B cell (primary cell): ENCODE results near the gene MAPK10. TPM values are rescaled to one million over a fixed set of nuclear protein-coding genes. Genes with fewer than 3 reads are reported as not detected.

Experiments
- ATAC-seq: fragments of 200-7000 bp; cut with Tn5 transposase; one replicate; pipeline ENCODE4 v1.10.0; 2021; ENCODE audit warnings: low read depth, mild to moderate bottlenecking, moderate number of reproducible peaks, moderate library complexity
- CTCF ChIA-PET: fragments of 350-600 bp; sonication (Branson Sonifier 250); formaldehyde crosslinking; loops from one replicate; lab custom pipeline; 2021; ENCODE audit warnings: antibody characterized with exemption, inconsistent platforms; lab: Charles Lee
- POLR2A ChIA-PET: fragments of 350-600 bp; sonication (Branson Sonifier 250); formaldehyde crosslinking; loops from one replicate; lab custom pipeline; 2021; ENCODE audit warnings: antibody characterized with exemption; lab: Charles Lee
- DNase-seq: peaks from one replicate; pipeline ENCODE4 v3.0.0; 2013
- H2AFZ ChIP-seq: 2 replicates; pipeline ENCODE4 v1.6.1; 2012; ENCODE audit warnings: mild to moderate bottlenecking, low read depth, low read length; ENCODE audit not compliant: insufficient read depth, poor library complexity, severe bottlenecking
- H3K27ac ChIP-seq, 2 donors: 1 replicate in 1 of 2; 2 replicates in 1 of 2; pipeline ENCODE4 v1.5.1; 2012 to 2013; ENCODE audit warnings: low read length in 2 of 2, mild to moderate bottlenecking in 2 of 2, moderate library complexity in 1 of 2
- H3K27me3 ChIP-seq, 4 experiments: fragments of 200-600 bp in 1 of 4; sonication (generic) in 1 of 4; replicated peaks in 1 of 4; 1 replicate in 2 of 4; 2 replicates in 2 of 4; pipeline versions ENCODE4 v1.6.1 to v1.7.0; 2013 to 2016; ENCODE audit warnings: low read length in 3 of 4, mild to moderate bottlenecking in 2 of 4, mixed read lengths in 1 of 4, moderate library complexity in 1 of 4; ENCODE audit not compliant: insufficient read depth in 4 of 4, control insufficient read depth in 3 of 4; ENCODE audit errors: control extremely low read depth in 1 of 4
- H3K36me3 ChIP-seq, 2 experiments: replicated peaks in 1 of 2; 1 replicate in 1 of 2; 2 replicates in 1 of 2; pipeline versions ENCODE4 v1.6.1 to v1.7.1; 2013; ENCODE audit warnings: low read length in 1 of 2; ENCODE audit not compliant: insufficient read depth in 2 of 2, control insufficient read depth in 1 of 2; ENCODE audit errors: control extremely low read depth in 1 of 2, extremely low read depth in 1 of 2
- H3K4me1 ChIP-seq, 2 donors: fragments of 200-600 bp in 1 of 2; sonication (generic) in 1 of 2; 1 replicate in 1 of 2; 2 replicates in 1 of 2; pipeline versions ENCODE4 v1.5.1 to v1.6.1; 2013 to 2017; ENCODE audit warnings: low read length in 2 of 2; ENCODE audit not compliant: control insufficient read depth in 2 of 2, insufficient read depth in 2 of 2
- H3K4me2 ChIP-seq: replicated peaks from 2 replicates; pipeline ENCODE3; 2012; ENCODE audit warnings: mild to moderate bottlenecking, low read depth, low read length; ENCODE audit not compliant: poor library complexity, severe bottlenecking
- H3K4me3 ChIP-seq, 5 experiments: fragments of 200-600 bp in 1 of 5; sonication (generic) in 1 of 5; 1 replicate in 3 of 5; 2 replicates in 2 of 5; pipeline versions ENCODE4 v1.5.1 to v1.7.0; 2011 to 2016; ENCODE audit warnings: low read length in 4 of 5, mild to moderate bottlenecking in 4 of 5, low read depth in 2 of 5, control low read depth in 1 of 5, moderate library complexity in 1 of 5; ENCODE audit not compliant: insufficient read depth in 1 of 5; ENCODE audit errors: control extremely low read depth in 1 of 5, extremely low read depth in 1 of 5
- H3K79me2 ChIP-seq: fragments of 200-600 bp; sonication (generic); one replicate; pipeline ENCODE4 v1.6.0; 2016; ENCODE audit warnings: low read length; ENCODE audit not compliant: control insufficient read depth, insufficient read depth
- H3K9ac ChIP-seq: fragments of 200-600 bp; sonication (generic); 2 replicates; pipeline ENCODE4 v1.6.1; 2017; ENCODE audit warnings: mild to moderate bottlenecking, low read length, moderate library complexity
- H3K9me3 ChIP-seq, 3 donors: one replicate each; pipeline versions ENCODE4 v1.6.1 to v1.7.1; 2013; ENCODE audit warnings: low read length in 2 of 3; ENCODE audit not compliant: control insufficient read depth in 2 of 3, insufficient read depth in 1 of 3; ENCODE audit errors: control extremely low read depth in 1 of 3
- H4K20me1 ChIP-seq: 2 replicates; pipeline ENCODE4 v1.6.0; 2012; ENCODE audit warnings: mild to moderate bottlenecking, low read length; ENCODE audit not compliant: insufficient read depth, control insufficient read depth, poor library complexity, severe bottlenecking
- H3K27ac Mint-ChIP-seq: one replicate; pipeline ENCODE4 v1.8.0; 2021; ENCODE audit warnings: mixed read lengths
- H3K27me3 Mint-ChIP-seq: one replicate; pipeline ENCODE4 v1.8.0; 2021; ENCODE audit warnings: mixed read lengths
- H3K4me1 Mint-ChIP-seq: one replicate; pipeline ENCODE4 v1.8.0; 2021; ENCODE audit warnings: mixed read lengths
- H3K4me3 Mint-ChIP-seq: one replicate; pipeline ENCODE4 v1.8.0; 2021; ENCODE audit warnings: mixed read lengths
- H3K9me3 Mint-ChIP-seq: one replicate; pipeline ENCODE4 v1.8.0; 2022; ENCODE audit warnings: mixed read lengths; ENCODE audit not compliant: insufficient read depth
- EZH2 ChIP-seq: IDR thresholded peaks from 2 replicates; pipeline ENCODE4 v1.6.1; 2012; ENCODE audit warnings: borderline replicate concordance, low read depth, mild to moderate bottlenecking, moderate library complexity, low read length; ENCODE audit not compliant: insufficient read depth, poor library complexity, severe bottlenecking
- WGBS: methylation state at CpG from one replicate; pipeline ENCODE4 v1.1.5; 2013; ENCODE audit warnings: missing lambda C conversion rate; ENCODE audit not compliant: insufficient coverage; 5-methylcytosine and 5-hydroxymethylcytosine counted together
- intact Hi-C: fragments of 100-400 bp; cut with micrococcal nuclease; formaldehyde crosslinking; loops from one replicate; pipeline ENCODE4 v1.10.0; 2022
- polyA plus RNA-seq: library from polyadenylated mRNA; depleted of rRNA; stranded (reverse); fragments of >200 nt; gene quantifications from 2 replicates; pipeline ENCODE4 v1.2.3, GENCODE V29; 2012
- total RNA-seq, 2 donors: library from RNA; stranded (reverse); fragments of 120-200 nt in 1 of 2; gene quantifications; 1 replicate in 1 of 2; 2 replicates in 1 of 2; pipeline versions ENCODE4 v1.2.3 to v1.2.4, GENCODE V29; 2013 to 2022
- TF ChIP-seq, protein P1 (sequence below): fragments of 200-600 bp; IDR thresholded peaks from one replicate; pipeline ENCODE4 v1.8.0; 2022; ENCODE audit warnings: antibody characterized with exemption, mild to moderate bottlenecking

MAPK10 gene
- total and polyA plus RNA-seq, 2 donors (not counting 1 experiment from before 2014, with no cell fraction given), result 0.03 to 3.1 TPM

DNA sequence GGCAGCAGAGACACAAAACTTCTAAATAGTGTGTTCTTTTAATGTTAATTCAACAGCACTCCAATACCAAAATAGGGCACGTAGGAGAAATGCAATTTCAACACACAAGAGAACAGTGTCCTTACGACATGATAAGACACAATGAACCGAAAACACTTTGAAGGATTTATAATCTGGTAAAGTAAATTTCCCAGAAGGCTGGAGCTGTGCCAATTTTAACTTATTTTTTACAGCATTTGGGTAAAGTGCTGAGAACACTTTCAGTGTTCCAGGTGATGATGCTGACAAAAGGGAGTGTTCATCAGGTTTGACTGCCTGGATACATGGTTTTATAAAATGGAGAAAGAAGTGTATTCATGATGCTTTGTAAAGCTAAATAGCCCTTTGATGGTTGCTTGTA lies 76.5 kb downstream of the MAPK10 start:
- intact Hi-C loops, result no loop called here
- ChIA-PET CTCF (no interaction called here), POLR2A (no interaction called here)
- Histone ChIP-seq H3K4me2 (no peak overlapping the region), H3K4me3 (no peak overlapping the region), H3K4me1 (no peaks in the 10 kb centered on the region), H3K79me2 (no peaks in the 10 kb centered on the region), H3K9me3 (no peaks in the 10 kb centered on the region), H3K36me3 (no peaks in the 10 kb centered on the region), H3K9ac (no peak overlapping the region), H2AFZ (no peak overlapping the region), H4K20me1 (no peaks in the 10 kb centered on the region), H3K27me3 (no peaks in the 10 kb centered on the region), H3K27ac (no peak overlapping the region)
- peaks cover 13% of the 10 kb centered on the region for H3K4me1 Mint-ChIP-seq
- no peak overlapping the region for H3K4me3 Mint-ChIP-seq
- WGBS, result 20% methylated on average over 1 of the region's 3 CpGs
- no peak overlapping the region for H3K27ac Mint-ChIP-seq
- no peaks in the 10 kb centered on the region for H3K27me3 Mint-ChIP-seq
- no peaks in the 10 kb centered on the region for H3K9me3 Mint-ChIP-seq
- no peak for TF ChIP-seq EZH2
- TF ChIP-seq, protein P1, sequence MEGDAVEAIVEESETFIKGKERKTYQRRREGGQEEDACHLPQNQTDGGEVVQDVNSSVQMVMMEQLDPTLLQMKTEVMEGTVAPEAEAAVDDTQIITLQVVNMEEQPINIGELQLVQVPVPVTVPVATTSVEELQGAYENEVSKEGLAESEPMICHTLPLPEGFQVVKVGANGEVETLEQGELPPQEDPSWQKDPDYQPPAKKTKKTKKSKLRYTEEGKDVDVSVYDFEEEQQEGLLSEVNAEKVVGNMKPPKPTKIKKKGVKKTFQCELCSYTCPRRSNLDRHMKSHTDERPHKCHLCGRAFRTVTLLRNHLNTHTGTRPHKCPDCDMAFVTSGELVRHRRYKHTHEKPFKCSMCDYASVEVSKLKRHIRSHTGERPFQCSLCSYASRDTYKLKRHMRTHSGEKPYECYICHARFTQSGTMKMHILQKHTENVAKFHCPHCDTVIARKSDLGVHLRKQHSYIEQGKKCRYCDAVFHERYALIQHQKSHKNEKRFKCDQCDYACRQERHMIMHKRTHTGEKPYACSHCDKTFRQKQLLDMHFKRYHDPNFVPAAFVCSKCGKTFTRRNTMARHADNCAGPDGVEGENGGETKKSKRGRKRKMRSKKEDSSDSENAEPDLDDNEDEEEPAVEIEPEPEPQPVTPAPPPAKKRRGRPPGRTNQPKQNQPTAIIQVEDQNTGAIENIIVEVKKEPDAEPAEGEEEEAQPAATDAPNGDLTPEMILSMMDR, result no peak
- DNase-seq (no peak), ATAC-seq (no peak)

DNA sequence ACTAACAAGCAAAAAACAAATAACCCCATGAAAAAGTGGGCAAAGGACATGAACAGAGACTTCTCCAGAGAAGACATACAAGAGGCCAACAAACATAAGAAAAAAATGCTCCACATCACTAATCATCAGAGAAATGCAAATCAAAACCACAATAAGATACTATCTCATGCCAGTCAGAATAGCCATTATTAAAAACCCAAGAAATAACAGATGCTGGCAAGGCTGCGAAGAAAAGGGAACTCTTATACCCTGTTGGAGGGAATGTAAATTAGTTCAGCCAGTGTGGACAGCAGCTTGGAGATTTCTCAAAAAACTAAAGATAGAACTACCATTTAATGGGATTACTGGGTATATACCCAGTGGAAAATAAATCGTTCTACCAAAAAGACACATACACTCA lies 79.6 kb downstream of the MAPK10 start:
- Histone ChIP-seq H3K27me3 (peaks cover 0 to 3% (median 0%) of the 10 kb centered on the region in 4 experiments), H3K79me2 (no peaks in the 10 kb centered on the region), H4K20me1 (no peaks in the 10 kb centered on the region), H3K4me3 (no peak overlapping the region), H2AFZ (no peak overlapping the region), H3K27ac (no peak overlapping the region), H3K36me3 (no peaks in the 10 kb centered on the region), H3K9me3 (no peaks in the 10 kb centered on the region), H3K4me2 (no peak overlapping the region), H3K4me1 (no peaks in the 10 kb centered on the region), H3K9ac (no peak overlapping the region)
- ChIA-PET CTCF (no interaction called here), POLR2A (no interaction called here)
- H3K4me3 Mint-ChIP-seq, result no peak overlapping the region
- no CpG with 5 or more reads among the region's 2 CpGs for WGBS
- H3K9me3 Mint-ChIP-seq, result no peaks in the 10 kb centered on the region
- ATAC-seq, result no peak
- H3K4me1 Mint-ChIP-seq, result peaks cover 13% of the 10 kb centered on the region
- DNase-seq, result no peak
- intact Hi-C loops, result no loop called here
- no peak for TF ChIP-seq EZH2
- TF ChIP-seq, protein P1, result no peak
- no peak overlapping the region for H3K27ac Mint-ChIP-seq
- no peaks in the 10 kb centered on the region for H3K27me3 Mint-ChIP-seq
